ENCODE data around the gene SHC4. TPM values are rescaled to one million over a fixed set of nuclear protein-coding genes. Genes with fewer than 3 reads are reported as not detected.

Gene SHC4
- total RNA-seq, 2 experiments from 2014 or later = 1.9 to 2.6 TPM

- intact Hi-C loops (cut with micrococcal nuclease) = no loop called here
These were observed 130.0 kb downstream of the SHC4 start for GRCh38 chr15:48833526-48834239.

GRCh38 chr15:48832648-48833047, 131.1 kb downstream of the SHC4 start:
- Mint-ChIP-seq H3K4me3 (no peak overlapping the region), H3K36me3 (peaks cover 4% of the 10 kb centered on the region), H3K9me3 (peaks cover 21% of the 10 kb centered on the region), H3K27ac (no peak overlapping the region), H3K27me3 (peaks cover 24% of the 10 kb centered on the region), H3K4me1 (ENCODE audit: low read depth) (no peaks in the 10 kb centered on the region)
- intact Hi-C loops (cut with micrococcal nuclease) = no loop called here
- DNase-seq = no peak
- ChIA-PET POLR2A (no interaction called here), CTCF (no interaction called here)

More at GRCh38 chr15:48833526-48834239, 130.0 kb downstream of the SHC4 start:
- Mint-ChIP-seq H3K4me1 (ENCODE audit: low read depth) (no peaks in the 10 kb centered on the region), H3K27me3 (peaks cover 24% of the 10 kb centered on the region), H3K36me3 (peaks cover 4% of the 10 kb centered on the region), H3K27ac (no peak overlapping the region), H3K9me3 (peaks cover 21% of the 10 kb centered on the region), H3K4me3 (no peak overlapping the region)
- ChIA-PET POLR2A (no interaction called here), CTCF (no interaction called here)
- DNase-seq = no peak

GRCh38 chr15:48828906-48829305, 134.8 kb downstream of the SHC4 start:
- no peak overlapping the region for H3K4me3 Mint-ChIP-seq
- H3K27me3 Mint-ChIP-seq = peaks cover 17% of the 10 kb centered on the region
- H3K36me3 Mint-ChIP-seq = peaks cover 3% of the 10 kb centered on the region
- intact Hi-C loops (cut with micrococcal nuclease) = no loop called here
- H3K4me1 Mint-ChIP-seq (ENCODE audit: low read depth) = peaks cover 4% of the 10 kb centered on the region
- DNase-seq = no peak
- CTCF ChIA-PET = no interaction called here
- POLR2A ChIA-PET = no interaction called here
- no peak overlapping the region for H3K27ac Mint-ChIP-seq
- H3K9me3 Mint-ChIP-seq = peaks cover 19% of the 10 kb centered on the region

DNA sequence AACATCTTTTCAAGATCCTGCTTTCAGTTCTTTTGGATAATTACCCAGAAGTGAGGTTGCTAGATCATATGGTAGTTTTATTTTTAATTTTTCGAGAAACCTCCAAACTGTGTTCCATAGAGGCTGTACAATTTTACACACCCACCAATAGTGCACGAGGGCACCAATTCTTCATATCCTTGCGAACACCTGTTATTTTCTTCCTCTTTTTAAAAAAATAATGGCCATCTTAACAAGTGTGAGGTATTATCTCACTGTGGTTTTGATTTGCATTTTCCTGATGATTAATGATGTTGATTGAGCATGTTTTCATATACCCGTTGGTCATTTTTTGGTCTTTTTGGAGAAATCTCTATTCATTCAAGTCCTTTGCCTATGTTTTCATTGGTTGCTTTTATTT, 135.2 kb downstream of the SHC4 start:
- DNase-seq = no peak
- peaks cover 4% of the 10 kb centered on the region for H3K4me1 Mint-ChIP-seq (ENCODE audit: low read depth)
- ChIA-PET POLR2A (no interaction called here), CTCF (no interaction called here)
- peaks cover 15% of the 10 kb centered on the region for H3K9me3 Mint-ChIP-seq
- H3K4me3 Mint-ChIP-seq = no peak overlapping the region
- H3K27me3 Mint-ChIP-seq = peaks cover 13% of the 10 kb centered on the region
- peaks cover 2% of the 10 kb centered on the region for H3K36me3 Mint-ChIP-seq
- no peak overlapping the region for H3K27ac Mint-ChIP-seq
- intact Hi-C loops (cut with micrococcal nuclease) = no loop called here

DNA sequence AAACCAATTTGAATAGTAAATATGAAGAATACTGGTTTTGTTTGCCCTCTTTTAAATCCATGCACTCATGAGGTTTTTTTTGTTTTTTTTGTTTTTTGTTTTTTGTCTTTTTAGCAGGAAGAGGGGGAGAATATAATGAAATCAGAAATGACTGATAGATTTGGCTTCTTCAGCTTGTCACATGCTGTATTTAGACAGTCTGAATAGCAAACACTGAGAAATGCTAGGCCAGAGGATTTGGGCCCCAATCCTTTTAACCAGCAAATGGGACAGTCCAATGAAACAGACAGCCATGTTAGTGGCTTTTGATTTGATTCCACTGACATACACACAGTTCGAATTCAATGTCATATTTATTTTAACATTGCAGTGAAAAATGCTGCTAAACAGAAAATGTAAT, 138.6 kb downstream of the SHC4 start:
- intact Hi-C loops (cut with micrococcal nuclease) = no loop called here
- H3K36me3 Mint-ChIP-seq = no peaks in the 10 kb centered on the region
- CTCF ChIA-PET = no interaction called here

DNA sequence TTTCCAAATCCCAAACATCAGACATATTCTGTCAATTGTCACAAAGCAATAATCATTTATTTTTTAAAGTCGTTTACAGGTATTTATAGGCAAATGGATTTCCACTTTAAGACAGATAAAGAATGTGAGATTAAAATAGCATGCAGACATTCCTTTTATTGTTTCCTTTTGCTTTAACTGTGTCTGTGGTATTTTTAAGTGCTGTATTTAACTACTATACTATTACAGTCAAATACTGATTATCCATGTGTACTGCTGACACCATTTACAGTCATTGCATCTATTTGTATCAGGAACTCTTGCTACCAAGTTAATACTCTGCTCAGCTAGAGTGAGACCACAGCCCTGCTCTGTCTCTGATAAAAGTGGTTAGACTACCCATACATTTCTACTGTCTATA, 140.0 kb downstream of the SHC4 start:
- Mint-ChIP-seq H3K4me1 (ENCODE audit: low read depth) (peaks cover 4% of the 10 kb centered on the region), H3K27ac (no peak overlapping the region), H3K27me3 (peaks cover 3% of the 10 kb centered on the region), H3K9me3 (peaks cover 1% of the 10 kb centered on the region), H3K36me3 (no peaks in the 10 kb centered on the region), H3K4me3 (no peak overlapping the region)
- intact Hi-C loops (cut with micrococcal nuclease) = no loop called here
- ChIA-PET CTCF (no interaction called here), POLR2A (no interaction called here)
- DNase-seq = no peak

More for the DNA sequence above, 138.6 kb downstream of the SHC4 start:
- POLR2A ChIA-PET = interaction anchor here (1.2 kb wide), 1 partner anchor 9 kb away, joined by 3 read pairs; no protein-coding TSS in a partner anchor
- peaks cover 1% of the 10 kb centered on the region for H3K9me3 Mint-ChIP-seq
- H3K4me3 Mint-ChIP-seq = no peak overlapping the region
- peaks cover 4% of the 10 kb centered on the region for H3K4me1 Mint-ChIP-seq (ENCODE audit: low read depth)
- DNase-seq = no peak
- H3K27ac Mint-ChIP-seq = no peak overlapping the region
- H3K27me3 Mint-ChIP-seq = peaks cover 5% of the 10 kb centered on the region

DNA sequence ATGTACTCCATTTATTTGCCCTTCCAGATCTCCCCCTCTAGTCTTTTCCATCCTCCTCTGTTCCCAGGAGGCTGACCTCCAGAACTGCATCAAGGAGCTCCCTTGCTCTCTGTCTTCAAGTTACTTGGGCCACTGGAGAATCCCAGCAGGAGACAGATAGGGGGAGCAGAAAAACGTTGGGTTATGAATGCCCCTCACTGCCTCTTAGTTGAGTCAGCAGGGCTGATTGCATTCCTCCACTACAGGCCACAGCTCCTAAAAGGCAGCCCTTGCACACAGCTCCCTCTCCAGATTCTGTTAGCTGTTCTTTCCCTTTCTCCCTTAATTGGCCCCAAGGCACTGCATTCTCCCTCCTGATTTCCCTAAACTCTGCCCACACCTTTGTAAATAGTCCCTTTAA, 140.5 kb downstream of the SHC4 start:
- ChIA-PET POLR2A (no interaction called here), CTCF (no interaction called here)
- Mint-ChIP-seq H3K4me1 (ENCODE audit: low read depth) (peaks cover 4% of the 10 kb centered on the region), H3K9me3 (peaks cover 1% of the 10 kb centered on the region), H3K27ac (no peak overlapping the region), H3K36me3 (no peaks in the 10 kb centered on the region), H3K27me3 (peaks cover 3% of the 10 kb centered on the region), H3K4me3 (no peak overlapping the region)
- intact Hi-C loops (cut with micrococcal nuclease) = no loop called here
- no peak for DNase-seq

GRCh38 chr15:48814286-48814685, 149.4 kb downstream of the SHC4 start:
- DNase-seq = no peak
- intact Hi-C loops (cut with micrococcal nuclease) = no loop called here
- H3K4me1 Mint-ChIP-seq (ENCODE audit: low read depth) = peaks cover 15% of the 10 kb centered on the region
- no peaks in the 10 kb centered on the region for H3K36me3 Mint-ChIP-seq
- no peak overlapping the region for H3K27ac Mint-ChIP-seq
- H3K27me3 Mint-ChIP-seq = peaks cover 1% of the 10 kb centered on the region
- POLR2A ChIA-PET = no interaction called here
- CTCF ChIA-PET = no interaction called here
- H3K9me3 Mint-ChIP-seq = no peaks in the 10 kb centered on the region
- H3K4me3 Mint-ChIP-seq = no peak overlapping the region

GRCh38 chr15:48811325-48811958, 152.3 kb downstream of the SHC4 start:
- ChIA-PET POLR2A (interaction anchor here (0.9 to 1.8 kb wide), 8 partner anchors 13 to 809 kb away, joined by 3 to 14 read pairs (median 4); partner anchors contain the start of genes COPS2, DTWD1, EID1 and FAM227B), CTCF (interaction anchor here (0.7 to 1.4 kb wide), 7 partner anchors 10 to 611 kb away, joined by 3 to 7 read pairs (median 4); partner anchors contain the start of genes EID1 and FGF7)
- peaks cover 29% of the 10 kb centered on the region for H3K4me1 Mint-ChIP-seq (ENCODE audit: low read depth)
- H3K27ac Mint-ChIP-seq = no peak overlapping the region
- H3K36me3 Mint-ChIP-seq = peaks cover 2% of the 10 kb centered on the region
- no peaks in the 10 kb centered on the region for H3K9me3 Mint-ChIP-seq
- DNase-seq = no peak
- H3K27me3 Mint-ChIP-seq = peaks cover 1% of the 10 kb centered on the region
- intact Hi-C loops (cut with micrococcal nuclease) = loop anchor here (1.0 to 2.0 kb wide), 6 partner anchors 66 to 809 kb away; partner anchors contain the start of genes COPS2, DUT, FAM227B and SECISBP2L
- peak overlapping the region; percentile 96 for H3K4me3 Mint-ChIP-seq

- intact Hi-C loops (cut with micrococcal nuclease) = loop anchor here (1.0 to 2.0 kb wide), 6 partner anchors 67 to 810 kb away; partner anchors contain the start of genes COPS2, DUT, FAM227B and SECISBP2L
- Mint-ChIP-seq H3K27me3 (peaks cover 1% of the 10 kb centered on the region), H3K4me3 (peak within 1 kb of the TSS; percentile 96), H3K36me3 (peaks cover 2% of the 10 kb centered on the region), H3K9me3 (no peaks in the 10 kb centered on the region), H3K4me1 (ENCODE audit: low read depth) (peaks cover 36% of the 10 kb centered on the region), H3K27ac (peak within 1 kb of the TSS; percentile 95)
- POLR2A ChIA-PET = interaction anchor here (0.5 to 1.8 kb wide), 9 partner anchors 12 to 810 kb away, joined by 3 to 14 read pairs (median 4); partner anchors contain the start of genes COPS2, DTWD1, EID1 and FAM227B
- DNase-seq = peak; percentile 99
- CTCF ChIA-PET = interaction anchor here (0.7 to 1.4 kb wide), 7 partner anchors 9 to 612 kb away, joined by 3 to 7 read pairs (median 4); partner anchors contain the start of genes EID1 and FGF7
These were observed 153.1 kb downstream of the SHC4 start, which contains the start of gene CEP152 for GRCh38 chr15:48810414-48811324. Gene CEP152, minus strand, starts transcription at chr15:48811069. Its CDS starts 5,420 bp downstream, at chr15:48805649.

- peak overlapping the region; percentile 45 for H3K27ac Mint-ChIP-seq
- H3K4me3 Mint-ChIP-seq = peak overlapping the region; percentile 31
- intact Hi-C loops (cut with micrococcal nuclease) = no loop called here
- peaks cover 22% of the 10 kb centered on the region for H3K36me3 Mint-ChIP-seq
- H3K9me3 Mint-ChIP-seq = no peaks in the 10 kb centered on the region
- ChIA-PET POLR2A (no interaction called here), CTCF (no interaction called here)
- H3K27me3 Mint-ChIP-seq = no peaks in the 10 kb centered on the region
- H3K4me1 Mint-ChIP-seq (ENCODE audit: low read depth) = peaks cover 59% of the 10 kb centered on the region
- DNase-seq = no peak
These were observed 157.6 kb downstream of the SHC4 start for GRCh38 chr15:48806151-48806550.

GRCh38 chr15:48805591-48805990, 158.1 kb downstream of the SHC4 start:
- intact Hi-C loops (cut with micrococcal nuclease) = no loop called here
- Mint-ChIP-seq H3K27ac (no peak overlapping the region), H3K27me3 (no peaks in the 10 kb centered on the region), H3K4me1 (ENCODE audit: low read depth) (peaks cover 60% of the 10 kb centered on the region), H3K4me3 (no peak overlapping the region), H3K36me3 (peaks cover 22% of the 10 kb centered on the region), H3K9me3 (no peaks in the 10 kb centered on the region)
- ChIA-PET POLR2A (no interaction called here), CTCF (no interaction called here)
- DNase-seq = no peak

Data from activated CD4-positive, alpha-beta memory T cell treated with anti-CD3 and anti-CD28 coated beads for 36 hours (primary cell).